Right forelimb (tissue), 1 donor: ENCODE measurements around the gene SPACA4.
"Not testable (repeated sequence)": the region's sequence is repeated elsewhere in the genome, so short reads cannot be mapped to it uniquely, and the experiment has no call there.

Experiments
- DNase-seq: peaks from one replicate; pipeline ENCODE4 v3.0.0-alpha.2; 2018

Gene SPACA4

GRCh38 chr19:48606463-48607358 is at the start of gene SPACA4:
Gene SPACA4, plus strand, starts transcription at chr19:48606742. Its CDS starts 237 bp downstream, at chr19:48606979.
- no peak for DNase-seq

- DNase-seq = no peak
Observed at GRCh38 chr19:48556825-48557224, 49.7 kb upstream of the SPACA4 start.

GRCh38 chr19:48558018-48558684 is 48.4 kb upstream of the SPACA4 start:
- no peak for DNase-seq

- no peak for DNase-seq
Observed at GRCh38 chr19:48560095-48560530, 46.4 kb upstream of the SPACA4 start.

GRCh38 chr19:48561412-48561811 is 45.1 kb upstream of the SPACA4 start:
- DNase-seq = no peak

- no peak for DNase-seq
Observed at GRCh38 chr19:48565090-48565489, 41.5 kb upstream of the SPACA4 start.

GRCh38 chr19:48568345-48568886 is 38.1 kb upstream of the SPACA4 start:
- DNase-seq = peak; percentile 81

- no peak for DNase-seq
Observed at GRCh38 chr19:48569814-48570213, 36.7 kb upstream of the SPACA4 start.

GRCh38 chr19:48571378-48572162 is 35.0 kb upstream of the SPACA4 start:
- DNase-seq = no peak

- no peak for DNase-seq
Observed at GRCh38 chr19:48573163-48573505, 33.4 kb upstream of the SPACA4 start.

- DNase-seq = no peak
Observed at GRCh38 chr19:48575931-48576622, 30.5 kb upstream of the SPACA4 start.

GRCh38 chr19:48577908-48578307 is 28.6 kb upstream of the SPACA4 start:
- not testable (repeated sequence) for DNase-seq

- DNase-seq = no peak
Observed at GRCh38 chr19:48578891-48579290, 27.7 kb upstream of the SPACA4 start.

GRCh38 chr19:48582168-48582567 is 24.4 kb upstream of the SPACA4 start:
- no peak for DNase-seq

GRCh38 chr19:48587387-48587786 is 19.2 kb upstream of the SPACA4 start:
- no peak for DNase-seq

GRCh38 chr19:48588670-48589401 is 17.7 kb upstream of the SPACA4 start:
- DNase-seq = peak; percentile 90

- no peak for DNase-seq
Observed at GRCh38 chr19:48591021-48591420, 15.5 kb upstream of the SPACA4 start.

- no peak for DNase-seq
Observed at GRCh38 chr19:48595171-48595570, 11.4 kb upstream of the SPACA4 start.

GRCh38 chr19:48595833-48596232 is 10.7 kb upstream of the SPACA4 start:
- DNase-seq = no peak

GRCh38 chr19:48596237-48596636 is 10.3 kb upstream of the SPACA4 start:
- DNase-seq = no peak

- no peak for DNase-seq
Observed at GRCh38 chr19:48596679-48597465, 9.7 kb upstream of the SPACA4 start.
